ENCODE measurements around the gene SPO11. TPM values are rescaled to one million over a fixed set of nuclear protein-coding genes. Genes with fewer than 3 reads are reported as not detected.

The SPO11 gene
- total and polyA plus RNA-seq, 2 of the 13 experiments (the other 11 are each of a cell fraction or from before 2014, with no cell fraction given) = not detected

DNA sequence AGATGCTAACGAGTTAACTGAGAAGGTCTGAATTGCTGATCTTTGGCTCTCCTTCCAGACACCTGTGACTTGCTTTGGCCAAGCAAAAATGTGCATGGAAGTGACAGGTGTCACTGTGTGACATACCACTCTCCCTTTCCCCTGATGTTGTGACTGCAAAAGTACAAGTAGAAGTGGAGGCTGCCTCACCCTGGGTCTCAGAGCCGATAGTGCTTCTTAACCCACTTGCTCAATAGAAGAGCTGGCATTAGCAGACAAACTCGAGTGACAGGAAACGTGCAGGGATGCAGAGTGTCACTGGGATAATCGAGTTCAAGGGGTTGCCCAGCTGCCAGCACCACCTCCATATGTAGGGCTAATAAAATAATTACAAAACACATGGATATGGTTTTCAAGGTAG, 16.4 kb upstream of the SPO11 start (continued):
- TF ChIP-seq, protein P1, sequence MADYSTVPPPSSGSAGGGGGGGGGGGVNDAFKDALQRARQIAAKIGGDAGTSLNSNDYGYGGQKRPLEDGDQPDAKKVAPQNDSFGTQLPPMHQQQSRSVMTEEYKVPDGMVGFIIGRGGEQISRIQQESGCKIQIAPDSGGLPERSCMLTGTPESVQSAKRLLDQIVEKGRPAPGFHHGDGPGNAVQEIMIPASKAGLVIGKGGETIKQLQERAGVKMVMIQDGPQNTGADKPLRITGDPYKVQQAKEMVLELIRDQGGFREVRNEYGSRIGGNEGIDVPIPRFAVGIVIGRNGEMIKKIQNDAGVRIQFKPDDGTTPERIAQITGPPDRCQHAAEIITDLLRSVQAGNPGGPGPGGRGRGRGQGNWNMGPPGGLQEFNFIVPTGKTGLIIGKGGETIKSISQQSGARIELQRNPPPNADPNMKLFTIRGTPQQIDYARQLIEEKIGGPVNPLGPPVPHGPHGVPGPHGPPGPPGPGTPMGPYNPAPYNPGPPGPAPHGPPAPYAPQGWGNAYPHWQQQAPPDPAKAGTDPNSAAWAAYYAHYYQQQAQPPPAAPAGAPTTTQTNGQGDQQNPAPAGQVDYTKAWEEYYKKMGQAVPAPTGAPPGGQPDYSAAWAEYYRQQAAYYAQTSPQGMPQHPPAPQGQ (CRISPR knock-in tag; IDR thresholded peaks at IDR 0.05; ENCODE audit: borderline replicate concordance) = no peak
- TF ChIP-seq, protein P2, sequence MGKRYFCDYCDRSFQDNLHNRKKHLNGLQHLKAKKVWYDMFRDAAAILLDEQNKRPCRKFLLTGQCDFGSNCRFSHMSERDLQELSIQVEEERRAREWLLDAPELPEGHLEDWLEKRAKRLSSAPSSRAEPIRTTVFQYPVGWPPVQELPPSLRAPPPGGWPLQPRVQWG (CRISPR knock-in tag; IDR thresholded peaks at IDR 0.05; ENCODE audit: borderline replicate concordance, low read depth) = no peak

DNA sequence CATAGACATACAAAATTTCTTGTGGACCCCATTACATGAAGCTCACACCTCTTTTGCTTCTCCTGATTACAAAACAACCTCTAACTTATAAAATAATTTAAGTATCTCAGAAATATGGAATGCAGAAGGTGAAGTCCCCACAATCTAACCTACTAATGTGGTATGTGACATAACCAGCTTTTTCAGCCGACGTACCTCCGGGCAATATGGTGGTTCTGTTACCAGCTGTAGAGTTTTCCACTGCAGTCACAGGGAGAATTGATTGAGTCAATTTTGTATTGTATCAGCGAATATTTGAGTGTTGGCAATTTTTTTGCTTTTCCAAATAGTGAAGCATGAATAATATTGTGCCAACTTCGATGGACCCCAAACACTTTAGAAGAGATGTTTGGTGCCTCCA, 15.7 kb upstream of the SPO11 start:
- H3K9ac ChIP-seq (ENCODE audit: insufficient read depth, low read depth, low read length) = no peak overlapping the region
- no peak overlapping the region for H3K4me2 ChIP-seq (ENCODE audit: low read depth, low read length)
- FAIRE-seq (no peak), DNase-seq (ENCODE audit: low spot score) (no peak), ATAC-seq (no peak)
- in situ Hi-C loops (cut with HindIII; ENCODE audit: extremely low pct_ligation_motif_present, low pct_unique_long_range_greater_than_20kb) (no loop called here), intact Hi-C loops (cut with micrococcal nuclease; ENCODE audit: unreplicated experiment) (no loop called here)
- H3K4me1 ChIP-seq (ENCODE audit: insufficient read depth, low read length) = no peaks in the 10 kb centered on the region
- H4K20me1 ChIP-seq (ENCODE audit: insufficient read depth, low read length) = no peaks in the 10 kb centered on the region
- H3K27me3 ChIP-seq (ENCODE audit: control insufficient read depth in 1 of 2, insufficient read depth in 2 of 2, low read length in 2 of 2) = peaks cover 7 to 43% of the 10 kb centered on the region in 2 experiments
- H3K79me2 ChIP-seq (ENCODE audit: insufficient read depth, low read length) = no peaks in the 10 kb centered on the region
- H3K4me3 ChIP-seq (replicated peaks in 1 of 3; ENCODE audit: insufficient read depth in 1 of 3, low read depth in 2 of 3, low read length in 3 of 3) = no peak overlapping the region
- WGBS (ENCODE audit: low lambda C conversion rate) = 9% methylated on average over 5 of the region's 5 CpGs
- H3K9me3 ChIP-seq (ENCODE audit: low read length) = no peaks in the 10 kb centered on the region
- no TSS peak for BruUV-seq (replicated peaks)
- no peak overlapping the region for H3K27ac ChIP-seq (ENCODE audit: extremely low read length, insufficient read depth, low read length)
- no peak overlapping the region for H2AFZ ChIP-seq (ENCODE audit: low read length)
- ChIA-PET CTCF (ENCODE audit: low intra/inter-chr PET ratio, low total read pairs) (no interaction called here), POLR2A (no interaction called here)
- TF ChIP-seq, protein P3, sequence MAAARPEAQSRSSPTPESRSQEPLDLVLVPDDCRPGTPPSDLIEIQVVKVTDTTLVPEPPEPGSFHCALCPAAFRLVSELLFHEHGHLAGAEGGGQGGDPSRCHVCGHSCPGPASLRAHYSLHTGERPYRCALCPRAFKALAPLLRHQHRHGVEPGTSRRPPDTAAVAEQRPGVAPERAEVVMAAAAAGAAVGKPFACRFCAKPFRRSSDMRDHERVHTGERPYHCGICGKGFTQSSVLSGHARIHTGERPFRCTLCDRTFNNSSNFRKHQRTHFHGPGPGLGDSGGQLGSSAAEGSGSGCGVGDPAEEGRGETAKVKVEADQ (CRISPR knock-in tag; IDR thresholded peaks at IDR 0.05; ENCODE audit: borderline replicate concordance) = no peak
- TF ChIP-seq ZBTB1 (CRISPR knock-in tag; IDR thresholded peaks at IDR 0.05; ENCODE audit: borderline replicate concordance) (no peak), ZNF367 (CRISPR knock-in tag; IDR thresholded peaks at IDR 0.05; ENCODE audit: borderline replicate concordance) (no peak), PHB2 (IDR thresholded peaks at IDR 0.05; ENCODE audit: partially characterized antibody) (no peak), FOXC1 (CRISPR knock-in tag; IDR thresholded peaks at IDR 0.05; ENCODE audit: borderline replicate concordance) (no peak), ZNF883 (CRISPR knock-in tag; IDR thresholded peaks at IDR 0.05; ENCODE audit: not compliant biosample characterization) (no peak), POLR2AphosphoS2 (IDR thresholded peaks at IDR 0.05; ENCODE audit: low read depth, low read length) (no peak)
- TF ChIP-seq, protein P4, sequence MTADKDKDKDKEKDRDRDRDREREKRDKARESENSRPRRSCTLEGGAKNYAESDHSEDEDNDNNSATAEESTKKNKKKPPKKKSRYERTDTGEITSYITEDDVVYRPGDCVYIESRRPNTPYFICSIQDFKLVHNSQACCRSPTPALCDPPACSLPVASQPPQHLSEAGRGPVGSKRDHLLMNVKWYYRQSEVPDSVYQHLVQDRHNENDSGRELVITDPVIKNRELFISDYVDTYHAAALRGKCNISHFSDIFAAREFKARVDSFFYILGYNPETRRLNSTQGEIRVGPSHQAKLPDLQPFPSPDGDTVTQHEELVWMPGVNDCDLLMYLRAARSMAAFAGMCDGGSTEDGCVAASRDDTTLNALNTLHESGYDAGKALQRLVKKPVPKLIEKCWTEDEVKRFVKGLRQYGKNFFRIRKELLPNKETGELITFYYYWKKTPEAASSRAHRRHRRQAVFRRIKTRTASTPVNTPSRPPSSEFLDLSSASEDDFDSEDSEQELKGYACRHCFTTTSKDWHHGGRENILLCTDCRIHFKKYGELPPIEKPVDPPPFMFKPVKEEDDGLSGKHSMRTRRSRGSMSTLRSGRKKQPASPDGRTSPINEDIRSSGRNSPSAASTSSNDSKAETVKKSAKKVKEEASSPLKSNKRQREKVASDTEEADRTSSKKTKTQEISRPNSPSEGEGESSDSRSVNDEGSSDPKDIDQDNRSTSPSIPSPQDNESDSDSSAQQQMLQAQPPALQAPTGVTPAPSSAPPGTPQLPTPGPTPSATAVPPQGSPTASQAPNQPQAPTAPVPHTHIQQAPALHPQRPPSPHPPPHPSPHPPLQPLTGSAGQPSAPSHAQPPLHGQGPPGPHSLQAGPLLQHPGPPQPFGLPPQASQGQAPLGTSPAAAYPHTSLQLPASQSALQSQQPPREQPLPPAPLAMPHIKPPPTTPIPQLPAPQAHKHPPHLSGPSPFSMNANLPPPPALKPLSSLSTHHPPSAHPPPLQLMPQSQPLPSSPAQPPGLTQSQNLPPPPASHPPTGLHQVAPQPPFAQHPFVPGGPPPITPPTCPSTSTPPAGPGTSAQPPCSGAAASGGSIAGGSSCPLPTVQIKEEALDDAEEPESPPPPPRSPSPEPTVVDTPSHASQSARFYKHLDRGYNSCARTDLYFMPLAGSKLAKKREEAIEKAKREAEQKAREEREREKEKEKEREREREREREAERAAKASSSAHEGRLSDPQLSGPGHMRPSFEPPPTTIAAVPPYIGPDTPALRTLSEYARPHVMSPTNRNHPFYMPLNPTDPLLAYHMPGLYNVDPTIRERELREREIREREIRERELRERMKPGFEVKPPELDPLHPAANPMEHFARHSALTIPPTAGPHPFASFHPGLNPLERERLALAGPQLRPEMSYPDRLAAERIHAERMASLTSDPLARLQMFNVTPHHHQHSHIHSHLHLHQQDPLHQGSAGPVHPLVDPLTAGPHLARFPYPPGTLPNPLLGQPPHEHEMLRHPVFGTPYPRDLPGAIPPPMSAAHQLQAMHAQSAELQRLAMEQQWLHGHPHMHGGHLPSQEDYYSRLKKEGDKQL (CRISPR knock-in tag; IDR thresholded peaks at IDR 0.05; ENCODE audit: low read depth) = no peak
- H3K36me3 ChIP-seq (replicated peaks in 1 of 2; ENCODE audit: control insufficient read depth in 1 of 2, insufficient read depth in 2 of 2, low read length in 2 of 2) = no peaks in the 10 kb centered on the region
